ELF-1 (cell line): ENCODE data around the gene HOXC12.

Experiments
- DNase-seq: peaks from one replicate; pipeline ENCODE4 v3.0.0-alpha.2; 2016; ENCODE audit warnings: low read depth, low spot score

Gene HOXC12

DNA sequence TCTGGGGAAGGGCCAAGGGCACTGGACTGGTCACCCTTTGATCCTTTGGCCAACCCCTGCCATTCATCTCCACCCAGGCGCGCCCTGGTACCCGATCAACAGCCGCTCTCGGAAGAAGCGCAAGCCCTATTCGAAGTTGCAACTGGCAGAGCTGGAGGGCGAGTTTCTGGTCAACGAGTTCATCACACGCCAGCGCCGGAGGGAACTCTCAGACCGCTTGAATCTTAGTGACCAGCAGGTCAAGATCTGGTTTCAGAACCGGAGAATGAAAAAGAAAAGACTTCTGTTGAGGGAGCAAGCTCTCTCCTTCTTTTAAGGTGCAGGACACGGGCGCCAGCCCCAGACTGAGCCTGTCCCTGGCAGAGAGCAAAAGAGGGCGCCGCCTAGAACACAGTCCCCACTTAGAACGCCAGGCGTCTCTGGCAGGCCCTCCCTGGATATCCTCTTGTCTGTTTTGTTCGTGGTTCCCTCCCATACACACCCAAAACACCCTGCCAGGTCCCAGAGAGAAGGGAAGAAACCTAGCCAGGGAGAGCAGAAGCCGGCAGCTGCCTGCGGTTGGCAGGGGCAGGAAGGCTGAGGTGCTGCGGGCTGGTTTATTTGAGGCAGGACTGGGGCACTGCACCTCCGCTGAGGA is 1.7 kb downstream of the HOXC12 start:
- no peak for DNase-seq

DNA sequence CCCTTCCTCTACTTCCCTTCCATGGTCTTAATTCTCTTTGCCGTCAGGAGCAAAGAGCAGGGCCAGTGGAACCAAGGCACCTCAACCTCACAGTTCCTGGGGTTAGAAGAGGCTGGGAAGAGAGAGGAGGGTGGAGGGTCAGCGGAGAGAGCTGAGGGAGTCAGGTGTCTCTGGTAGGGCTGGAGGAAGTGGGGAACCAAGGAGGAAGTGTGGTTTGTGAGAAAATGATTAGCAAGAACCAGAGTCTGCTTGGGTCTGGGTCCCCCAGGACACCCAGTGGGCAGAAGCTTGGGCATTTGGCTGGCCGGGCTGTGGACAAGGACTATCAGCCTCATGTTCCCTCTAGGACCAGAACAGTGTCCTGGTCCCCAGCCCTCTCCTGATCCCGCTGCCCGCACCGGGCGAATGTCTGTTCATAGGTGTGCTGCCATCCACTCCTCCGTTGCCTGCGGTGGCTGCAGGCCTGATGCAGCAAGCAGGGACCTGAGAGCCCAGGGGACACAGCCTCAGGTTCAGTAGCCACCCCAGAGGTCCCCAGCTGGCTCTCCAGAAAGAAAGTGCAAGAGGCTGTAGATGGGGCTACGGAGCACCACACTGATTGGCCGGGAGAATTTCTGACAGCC is 2.3 kb downstream of the HOXC12 start:
- no peak for DNase-seq

DNA sequence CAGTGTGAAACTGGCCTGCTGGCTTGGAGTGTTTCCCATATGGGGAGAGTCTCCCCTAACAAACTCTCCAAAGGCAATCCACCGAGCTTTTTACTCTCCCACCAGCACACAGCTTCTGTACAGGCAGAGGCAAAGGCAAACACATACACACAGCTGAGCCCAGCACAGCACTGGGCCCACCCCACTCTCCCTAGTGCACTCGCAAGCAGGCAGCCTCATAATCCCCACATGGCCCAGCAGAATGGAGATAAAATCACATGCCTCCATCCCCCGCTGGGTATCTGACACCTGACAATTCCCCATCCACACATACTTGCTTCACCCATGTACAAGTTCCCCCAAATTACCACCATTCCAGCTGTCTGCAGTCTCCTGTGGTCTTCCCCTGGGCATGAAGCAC is 3.4 kb downstream of the HOXC12 start:
- no peak for DNase-seq

DNA sequence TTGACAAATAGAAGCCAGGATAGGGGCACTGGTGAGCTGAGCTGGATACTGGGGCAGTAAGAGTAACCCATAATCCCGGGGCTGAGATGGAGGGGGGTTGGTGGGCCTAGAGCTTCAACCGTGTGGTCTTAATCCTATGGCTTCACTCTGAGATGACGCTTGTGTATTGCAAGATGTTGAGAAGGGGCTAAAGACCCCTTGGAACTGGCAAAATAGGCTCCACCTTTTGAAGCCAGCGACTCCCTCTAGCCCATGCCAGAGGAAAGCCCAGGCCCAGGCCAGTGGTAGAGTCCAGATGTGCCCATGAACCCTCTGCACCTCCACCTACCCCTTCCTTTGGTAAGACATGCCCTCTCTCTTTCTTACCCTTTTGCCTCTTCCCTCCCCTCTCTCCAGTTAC is 4.6 kb downstream of the HOXC12 start:
- no peak for DNase-seq

GRCh38 chr12:53960187-53961024 is 5.7 kb downstream of the HOXC12 start:
- no peak for DNase-seq

- peak; percentile 65 for DNase-seq
These were observed 6.5 kb downstream of the HOXC12 start for GRCh38 chr12:53961025-53961761.

- DNase-seq: peak; percentile 1
These were observed 8.3 kb downstream of the HOXC12 start for GRCh38 chr12:53963005-53963404.

GRCh38 chr12:53963434-53964314 is 9.0 kb downstream of the HOXC12 start:
- DNase-seq: no peak

DNA sequence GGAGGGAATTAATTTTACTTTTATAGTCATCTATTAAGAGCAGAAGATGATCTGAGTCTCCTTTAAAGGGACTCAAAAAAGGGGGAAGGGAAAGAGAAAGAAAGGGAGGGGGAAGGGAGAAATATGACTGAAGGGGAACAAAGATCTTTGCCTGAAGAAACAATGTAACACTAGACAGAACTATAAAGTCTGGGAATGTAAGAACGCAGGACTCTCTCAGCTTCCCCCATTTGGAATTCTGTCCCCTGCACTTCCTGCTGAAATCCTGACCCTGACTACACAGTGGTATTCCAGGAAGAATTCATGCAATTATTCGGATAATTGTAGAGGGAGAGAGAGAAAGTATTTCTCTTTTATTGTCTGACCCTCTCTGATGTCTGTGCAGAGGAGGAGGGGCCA is 9.6 kb downstream of the HOXC12 start:
- peak; percentile 0 for DNase-seq

DNA sequence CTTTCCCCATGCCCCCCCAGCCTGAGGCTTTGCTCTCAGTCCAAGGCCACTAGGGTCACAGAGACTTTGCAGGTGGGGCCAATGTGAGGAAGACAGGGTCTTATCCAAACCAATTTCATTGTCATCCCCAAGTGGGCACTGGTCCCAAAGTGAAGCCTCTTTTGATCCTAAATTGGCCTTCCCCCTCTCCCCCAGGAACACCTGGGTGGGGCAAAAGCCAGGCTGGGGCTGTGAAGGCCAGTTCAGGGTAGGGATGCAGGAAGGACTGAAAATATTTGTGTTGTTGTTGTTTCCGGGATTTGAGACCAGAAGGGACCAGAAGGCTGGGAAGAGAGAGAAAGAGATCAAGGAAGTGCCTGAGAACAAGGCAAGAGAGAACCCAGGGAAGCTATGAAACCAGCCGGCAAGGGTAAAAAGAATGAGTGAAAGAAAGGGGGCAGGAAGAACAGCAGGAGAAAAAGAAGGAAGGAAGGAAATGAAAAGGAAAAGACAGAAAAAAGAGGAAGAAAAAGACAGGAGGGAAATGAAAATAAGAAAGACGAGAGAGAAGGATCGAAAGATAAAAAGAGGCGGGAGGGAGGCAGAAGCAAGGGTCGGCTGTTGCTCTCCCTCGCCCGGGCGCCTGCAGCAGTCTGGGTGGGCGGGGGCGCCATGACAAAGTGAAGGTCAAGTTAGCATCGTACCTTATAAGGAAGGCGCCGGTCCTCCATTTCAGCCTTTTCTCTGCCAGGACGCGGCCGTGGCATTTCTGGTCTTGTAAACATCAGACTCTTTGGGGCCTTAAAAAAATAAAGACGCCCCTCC is 10.8 kb downstream of the HOXC12 start:
- DNase-seq: peak; percentile 30

- no peak for DNase-seq
These were observed 11.3 kb downstream of the HOXC12 start for GRCh38 chr12:53966085-53966384.

DNA sequence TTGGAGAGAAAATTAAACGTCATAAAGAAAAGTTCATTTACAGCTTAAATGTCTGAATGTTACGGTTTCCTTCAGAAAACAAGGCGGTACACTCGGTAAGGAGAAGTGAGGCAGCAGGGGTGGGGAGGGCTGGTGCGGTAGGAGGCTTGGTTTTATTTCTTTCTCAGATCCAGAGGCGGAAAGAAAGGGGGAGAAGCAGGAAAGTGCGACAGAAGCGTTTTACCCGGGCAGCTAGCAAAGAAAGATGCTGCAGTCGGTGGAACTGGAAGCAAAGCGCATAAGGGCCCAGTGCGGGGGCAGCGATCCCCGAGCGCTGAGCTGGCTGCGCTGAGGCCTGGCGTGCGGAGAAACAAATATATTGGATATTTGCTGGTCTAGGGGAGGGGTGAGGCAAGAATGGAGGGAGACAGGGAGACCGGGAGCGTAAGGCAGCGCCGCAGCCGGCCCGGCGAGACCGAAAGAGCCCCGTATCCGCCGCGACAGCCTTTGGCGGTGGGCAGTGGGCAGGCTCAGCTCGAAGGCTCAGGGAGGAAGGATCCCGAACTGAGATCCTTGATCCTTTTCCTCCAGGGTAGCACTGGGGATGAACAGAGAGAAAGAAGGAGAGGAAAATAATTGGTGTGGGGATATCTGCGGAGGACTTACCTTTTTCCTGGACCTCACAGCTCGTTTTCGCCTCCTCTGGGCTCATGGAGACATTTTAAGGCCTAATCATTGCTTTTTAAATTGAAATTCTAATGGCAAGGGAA is 11.9 kb downstream of the HOXC12 start:
- DNase-seq: no peak

GRCh38 chr12:53967421-53967925 is 12.8 kb downstream of the HOXC12 start:
- DNase-seq: no peak

GRCh38 chr12:53968214-53969127 is 13.8 kb downstream of the HOXC12 start:
- DNase-seq: no peak

DNA sequence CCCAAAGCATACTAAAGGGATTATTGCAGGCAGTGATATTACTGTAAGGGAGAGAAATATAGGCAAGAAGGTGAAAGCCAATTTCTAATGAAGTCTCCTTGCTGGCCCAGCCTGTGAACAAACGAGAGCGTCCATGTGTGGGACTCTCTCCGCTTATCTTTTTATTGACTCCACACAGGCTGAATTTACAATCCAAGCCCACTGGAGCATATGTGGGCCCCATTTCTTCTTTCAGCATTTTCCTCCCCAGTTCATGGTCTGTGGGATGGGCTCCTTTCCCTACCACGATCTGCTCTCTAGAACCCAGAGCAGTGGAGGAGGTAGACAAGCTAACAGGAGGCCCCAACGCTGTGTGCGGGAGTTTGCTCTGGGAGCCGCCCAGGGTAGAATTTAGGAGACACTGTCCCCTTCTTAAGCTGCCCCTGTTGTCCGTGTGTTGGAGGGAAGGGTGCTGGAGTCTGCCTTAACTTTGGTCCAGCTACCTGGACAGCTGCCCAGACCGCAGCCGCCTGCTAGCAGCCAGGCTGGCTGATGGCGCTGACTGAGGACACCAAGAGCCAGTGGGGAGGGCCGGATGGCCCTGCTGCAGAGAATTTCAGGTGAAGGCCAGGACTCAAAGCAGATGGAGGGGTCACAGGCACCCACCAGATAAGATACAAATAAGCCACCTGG is 15.0 kb downstream of the HOXC12 start:
- no peak for DNase-seq

DNA sequence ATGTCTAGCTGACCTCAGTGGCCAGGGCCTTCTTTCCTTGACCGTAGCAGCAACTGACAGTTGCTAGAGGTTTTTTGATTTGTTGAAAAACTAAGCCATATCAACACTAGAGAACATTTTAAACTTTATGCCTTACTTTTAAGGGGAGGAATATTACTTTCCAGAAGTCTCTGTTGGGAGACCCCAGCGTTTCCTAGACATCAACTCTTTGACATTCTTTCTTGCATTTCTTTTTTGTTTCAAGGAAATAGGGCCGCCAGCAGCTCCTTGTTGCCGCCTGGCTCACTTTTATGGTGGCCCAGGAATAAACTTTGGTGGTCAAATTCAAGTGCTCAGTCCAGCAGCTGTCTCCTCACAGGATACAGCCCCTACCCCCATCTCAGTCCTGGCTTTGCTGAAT is 15.7 kb downstream of the HOXC12 start:
- no peak for DNase-seq

DNA sequence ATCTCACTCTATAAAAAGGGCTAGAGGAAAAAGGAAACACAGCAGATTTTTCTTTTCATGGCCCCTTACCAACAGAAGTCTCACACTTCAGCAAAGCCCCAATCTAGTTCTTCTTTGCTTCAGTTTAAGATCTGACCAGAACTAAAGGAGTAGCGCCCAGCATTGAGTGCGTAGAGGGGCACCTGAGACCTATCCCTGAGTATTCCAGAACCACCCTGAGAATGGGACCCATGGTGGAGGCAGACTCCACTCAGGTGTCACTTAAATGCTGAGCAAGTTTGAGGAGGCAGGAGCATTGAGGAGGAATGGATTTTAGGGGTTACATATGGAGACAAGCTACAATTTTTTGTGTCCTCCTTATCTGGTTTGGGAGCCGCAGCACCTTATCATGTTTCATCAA is 16.4 kb downstream of the HOXC12 start:
- no peak for DNase-seq

DNA sequence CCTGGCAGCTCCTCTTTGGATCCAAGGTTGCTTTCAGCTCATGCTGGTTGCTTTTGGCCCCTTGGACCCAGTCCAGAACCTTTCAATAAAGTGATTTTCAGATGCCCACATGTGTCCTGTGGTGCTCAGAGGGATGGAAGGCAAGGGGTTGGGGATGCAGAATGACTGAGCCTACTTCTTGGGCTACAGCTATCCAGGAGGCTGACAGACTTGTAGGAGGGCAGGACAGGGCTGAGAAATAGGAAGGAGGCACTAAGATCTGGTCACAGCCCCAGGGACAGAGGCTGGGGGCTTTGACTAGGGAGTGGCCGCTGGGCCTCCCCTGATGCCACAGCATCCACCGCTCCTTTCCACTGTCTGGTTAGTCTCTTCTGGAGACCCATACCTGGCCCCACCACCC is 17.0 kb downstream of the HOXC12 start:
- DNase-seq: no peak
